ENCODE measurements around the gene CGGBP1.

Gene CGGBP1

GRCh38 chr3:88058581-88059379 is at the start of gene CGGBP1, which contains the start of gene ZNF654:
Gene CGGBP1 (minus strand): TSS chr3:88059005. CDS start chr3:88055976, 3,029 bp downstream.
Gene ZNF654 (plus strand): TSS chr3:88059255. CDS start chr3:88059320, 65 bp downstream.
- Histone ChIP-seq H2AFZ (ENCODE audit: low read length) (peak within 1 kb of the TSS; percentile 86), H3K4me3 (ENCODE audit: low read length) (peak within 1 kb of the TSS; percentile 85), H3K9me2 (replicated peaks; ENCODE audit: insufficient read depth, low read length) (no peaks in the 10 kb centered on the region), H3F3A (ENCODE audit: insufficient read depth, low read length) (peaks cover 8% of the 10 kb centered on the region; the same call in 1 of the 2 replicates), H3K9me3 (replicated peaks; ENCODE audit: insufficient read depth, low read length) (no peaks in the 10 kb centered on the region), H3K4me2 (ENCODE audit: low read depth, low read length) (peak within 1 kb of the TSS; percentile 71), H3K79me2 (ENCODE audit: low read length) (peaks cover 73% of the 10 kb centered on the region), H3K4me1 (ENCODE audit: low read length) (peaks cover 14% of the 10 kb centered on the region), H4K20me1 (ENCODE audit: insufficient read depth, low read length) (0 out of 2 replicates have a peak, but pooled peaks cover 8% of the 10 kb centered on the region), H3K27me3 (replicated peaks; ENCODE audit: insufficient read depth, low read length) (no peaks in the 10 kb centered on the region), H3K9ac (ENCODE audit: low read length) (peak within 1 kb of the TSS; percentile 82), H3K36me3 (replicated peaks; ENCODE audit: insufficient read depth, low read length) (peaks cover 9% of the 10 kb centered on the region; the same call in 1 of the 2 replicates), H3K27ac (ENCODE audit: low read length) (peak within 1 kb of the TSS; percentile 80)
- TF ChIP-seq EZH2phosphoT487 (IDR thresholded peaks at IDR 0.05; ENCODE audit: low read length) = no peak
- no peak for TF ChIP-seq EZH2 (optimal IDR thresholded peaks at IDR 0.05; ENCODE audit: low read depth, low read length)
- TF ChIP-seq CTCF (IDR thresholded peaks at IDR 0.05; ENCODE audit: low read length) = no peak
- peak; percentile 99 for DNase-seq

GRCh38 chr3:88105325-88105724 is 46.5 kb upstream of the CGGBP1 start:
- Histone ChIP-seq H3K9me2 (replicated peaks; ENCODE audit: insufficient read depth, low read length) (no peaks in the 10 kb centered on the region), H3K4me1 (ENCODE audit: low read length) (no peaks in the 10 kb centered on the region), H3F3A (ENCODE audit: insufficient read depth, low read length) (no peaks in the 10 kb centered on the region), H3K4me3 (ENCODE audit: low read length) (no peak overlapping the region), H4K20me1 (ENCODE audit: insufficient read depth, low read length) (no peaks in the 10 kb centered on the region), H3K4me2 (ENCODE audit: low read depth, low read length) (no peak overlapping the region), H3K27me3 (replicated peaks; ENCODE audit: insufficient read depth, low read length) (no peaks in the 10 kb centered on the region), H3K79me2 (ENCODE audit: low read length) (peaks cover 14% of the 10 kb centered on the region; the same call in 1 of the 2 replicates), H3K36me3 (replicated peaks; ENCODE audit: insufficient read depth, low read length) (0 out of 2 replicates have a peak, but pooled peaks cover 3% of the 10 kb centered on the region), H3K27ac (ENCODE audit: low read length) (no peak overlapping the region), H2AFZ (ENCODE audit: low read length) (no peak overlapping the region), H3K9ac (ENCODE audit: low read length) (no peak overlapping the region), H3K9me3 (replicated peaks; ENCODE audit: insufficient read depth, low read length) (no peaks in the 10 kb centered on the region)
- no peak for DNase-seq
- no peak for TF ChIP-seq EZH2 (optimal IDR thresholded peaks at IDR 0.05; ENCODE audit: low read depth, low read length)
- TF ChIP-seq EZH2phosphoT487 (IDR thresholded peaks at IDR 0.05; ENCODE audit: low read length) = no peak
- TF ChIP-seq CTCF (IDR thresholded peaks at IDR 0.05; ENCODE audit: low read length) = no peak

- no peak overlapping the region for H3K4me2 ChIP-seq (ENCODE audit: low read depth, low read length)
- H3K9me2 ChIP-seq (replicated peaks; ENCODE audit: insufficient read depth, low read length) = no peaks in the 10 kb centered on the region
- peak; percentile 11 for DNase-seq
- no peak overlapping the region for H3K27ac ChIP-seq (ENCODE audit: low read length)
- no peaks in the 10 kb centered on the region for H3F3A ChIP-seq (ENCODE audit: insufficient read depth, low read length)
- H3K9me3 ChIP-seq (replicated peaks; ENCODE audit: insufficient read depth, low read length) = no peaks in the 10 kb centered on the region
- H3K36me3 ChIP-seq (replicated peaks; ENCODE audit: insufficient read depth, low read length) = 0 out of 2 replicates have a peak, but pooled peaks cover 3% of the 10 kb centered on the region
- TF ChIP-seq CTCF (IDR thresholded peaks at IDR 0.05; ENCODE audit: low read length) (no peak), EZH2 (optimal IDR thresholded peaks at IDR 0.05; ENCODE audit: low read depth, low read length) (no peak), EZH2phosphoT487 (IDR thresholded peaks at IDR 0.05; ENCODE audit: low read length) (no peak)
- no peaks in the 10 kb centered on the region for H3K27me3 ChIP-seq (replicated peaks; ENCODE audit: insufficient read depth, low read length)
- no peak overlapping the region for H2AFZ ChIP-seq (ENCODE audit: low read length)
- H3K9ac ChIP-seq (ENCODE audit: low read length) = no peak overlapping the region
- 0 out of 2 replicates have a peak, but pooled peaks cover 6% of the 10 kb centered on the region for H3K79me2 ChIP-seq (ENCODE audit: low read length)
- no peak overlapping the region for H3K4me3 ChIP-seq (ENCODE audit: low read length)
- no peaks in the 10 kb centered on the region for H3K4me1 ChIP-seq (ENCODE audit: low read length)
- H4K20me1 ChIP-seq (ENCODE audit: insufficient read depth, low read length) = no peaks in the 10 kb centered on the region
These were observed 42.3 kb upstream of the CGGBP1 start for GRCh38 chr3:88101142-88101541.

Data from MM.1S (cell line).